GM18870 (cell line): ENCODE data around the gene LDLRAP1.

Source experiments
- ATAC-seq: cut with Tn5 transposase; IDR thresholded peaks from one replicate; pipeline ENCODE4 v1.9.1; 2021; ENCODE audit warnings: moderate library complexity; ENCODE audit not compliant: unreplicated experiment

LDLRAP1 gene

GRCh38 chr1:25523542-25523941 is 19.9 kb upstream of the LDLRAP1 start:
- ATAC-seq, result no peak

- no peak for ATAC-seq
Measured at GRCh38 chr1:25524568-25525360, 18.6 kb upstream of the LDLRAP1 start.

- ATAC-seq, result no peak
Measured at GRCh38 chr1:25525361-25525688, 18.1 kb upstream of the LDLRAP1 start.

GRCh38 chr1:25526753-25527152 is 16.7 kb upstream of the LDLRAP1 start:
- no peak for ATAC-seq

- ATAC-seq, result no peak
Measured at GRCh38 chr1:25527226-25527846, 16.1 kb upstream of the LDLRAP1 start.

- no peak for ATAC-seq
Measured at GRCh38 chr1:25527946-25528595, 15.3 kb upstream of the LDLRAP1 start.

GRCh38 chr1:25528881-25529517 is 14.4 kb upstream of the LDLRAP1 start:
- ATAC-seq, result no peak

GRCh38 chr1:25529518-25530185 is 13.8 kb upstream of the LDLRAP1 start:
- ATAC-seq, result no peak

- ATAC-seq, result no peak
Measured at GRCh38 chr1:25530186-25531081, 13.0 kb upstream of the LDLRAP1 start.

- ATAC-seq, result no peak
Measured at GRCh38 chr1:25531082-25531461, 12.3 kb upstream of the LDLRAP1 start.

- ATAC-seq, result no peak
Measured at GRCh38 chr1:25532970-25533369, 10.4 kb upstream of the LDLRAP1 start.

- ATAC-seq, result no peak
Measured at GRCh38 chr1:25533775-25534409, 9.5 kb upstream of the LDLRAP1 start.

- ATAC-seq, result no peak
Measured at GRCh38 chr1:25534410-25534788, 9.0 kb upstream of the LDLRAP1 start.

GRCh38 chr1:25536124-25536523 is 7.3 kb upstream of the LDLRAP1 start:
- no peak for ATAC-seq

- no peak for ATAC-seq
Measured at GRCh38 chr1:25537153-25537831, 6.1 kb upstream of the LDLRAP1 start.

- ATAC-seq, result no peak
Measured at GRCh38 chr1:25538191-25538767, 5.1 kb upstream of the LDLRAP1 start.

- no peak for ATAC-seq
Measured at GRCh38 chr1:25540750-25541342, 2.6 kb upstream of the LDLRAP1 start.

GRCh38 chr1:25541425-25541824 is 2.0 kb upstream of the LDLRAP1 start:
- ATAC-seq, result no peak
